Renal cortex interstitium (tissue), 11 donors: ENCODE measurements around the gene TRIP13. TPM values are rescaled to one million over a fixed set of nuclear protein-coding genes. Genes with fewer than 3 reads are reported as not detected.
"Not testable (repeated sequence)": the region's sequence is repeated elsewhere in the genome, so short reads cannot be mapped to it uniquely, and the experiment has no call there.

ENCODE experiments used
- DNase-seq, 11 donors: peaks; one replicate each; pipeline ENCODE4 v3.0.0-alpha.2; 2013; ENCODE audit warnings: low read depth in 9 of 11, low spot score in 4 of 11; ENCODE audit errors: extremely low read depth in 1 of 11
- polyA plus RNA-seq, 3 donors: library from polyadenylated mRNA; unstranded; fragments of 120-200 nt; gene quantifications; one replicate each; pipeline ENCODE4 v1.2.1, GENCODE V29; 2013; ENCODE audit not compliant: insufficient read length in 3 of 3

TRIP13 gene
- polyA plus RNA-seq, 3 donors: 11.0 to 19.0 (median 16.1) TPM

DNA sequence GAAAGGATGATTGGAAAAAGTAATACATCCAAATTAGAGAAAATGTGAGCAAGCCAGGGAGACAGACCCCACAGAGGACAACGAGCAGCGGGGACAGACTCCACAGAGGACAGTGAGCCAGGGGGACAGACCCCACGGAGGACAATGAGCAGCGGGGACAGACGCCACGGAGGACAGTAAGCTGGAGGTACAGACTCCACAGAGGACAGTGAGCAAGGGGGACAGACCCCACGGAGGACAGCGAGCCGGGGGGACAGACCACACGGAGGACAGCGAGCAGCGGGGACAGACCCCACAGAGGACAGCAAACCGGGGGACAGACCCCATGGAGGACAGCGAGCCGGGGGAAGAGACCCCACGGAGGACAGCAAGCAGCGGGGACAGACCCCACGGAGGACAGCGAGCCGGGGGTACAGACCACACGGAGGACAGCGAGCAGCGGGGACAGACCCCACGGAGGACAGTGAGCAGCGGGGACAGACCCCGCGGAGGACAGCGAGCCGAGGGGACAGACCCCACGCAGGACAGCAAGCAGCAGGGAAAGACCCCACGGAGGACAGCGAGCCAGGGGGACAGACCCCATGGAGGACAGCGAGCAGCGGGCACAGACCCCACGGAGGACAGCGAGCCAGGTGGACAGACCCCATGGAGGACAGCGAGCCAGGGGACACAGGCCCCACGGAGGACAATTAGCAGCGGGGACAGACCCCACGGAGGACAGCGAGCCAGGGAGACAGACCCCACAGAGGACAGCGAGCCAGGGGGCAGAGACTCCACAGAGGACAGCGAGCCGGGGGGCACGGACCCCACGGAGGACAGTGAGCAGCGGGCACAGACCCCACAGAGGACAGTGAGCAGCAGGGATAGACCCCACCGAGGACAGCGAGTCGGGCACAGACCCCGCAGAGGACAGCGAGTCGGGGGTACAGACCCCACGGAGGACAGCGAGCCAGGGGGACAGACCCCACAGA lies 40.0 kb upstream of the TRIP13 start:
- no peak for DNase-seq

DNA sequence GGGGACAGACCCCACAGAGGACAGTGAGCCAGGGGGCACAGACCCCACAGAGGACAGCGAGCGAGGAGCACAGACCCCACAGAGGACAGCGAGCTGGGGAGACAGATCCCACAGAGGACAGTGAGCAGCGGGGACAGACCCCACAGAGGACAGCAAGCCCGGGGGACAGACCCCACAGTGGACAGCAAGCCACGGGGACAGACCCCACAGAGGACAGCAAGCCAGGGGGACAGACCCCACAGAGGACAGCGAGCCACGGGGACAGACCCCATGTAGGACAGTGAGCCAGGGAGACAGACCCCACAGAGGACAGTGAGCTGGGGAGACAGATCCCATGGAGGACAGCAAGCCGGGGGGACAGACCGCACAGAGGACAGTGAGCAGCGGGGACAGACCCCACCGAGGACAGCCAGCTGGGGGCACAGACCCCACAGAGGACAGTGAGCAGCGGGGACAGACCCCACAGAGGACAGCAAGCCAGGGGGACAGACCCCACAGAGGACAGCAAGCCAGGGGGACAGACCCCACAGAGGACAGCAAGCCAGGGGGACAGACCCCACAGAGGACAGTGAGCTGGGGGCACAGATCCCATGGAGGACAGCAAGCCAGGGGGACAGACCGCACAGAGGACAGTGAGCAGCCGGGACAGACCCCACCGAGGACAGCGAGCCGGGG lies 39.1 kb upstream of the TRIP13 start:
- DNase-seq: not testable (repeated sequence)

- DNase-seq: no peak
Observed at GRCh38 chr5:854217-854616, 38.5 kb upstream of the TRIP13 start.

- DNase-seq: no peak
Observed at GRCh38 chr5:854966-855743, 37.5 kb upstream of the TRIP13 start.

DNA sequence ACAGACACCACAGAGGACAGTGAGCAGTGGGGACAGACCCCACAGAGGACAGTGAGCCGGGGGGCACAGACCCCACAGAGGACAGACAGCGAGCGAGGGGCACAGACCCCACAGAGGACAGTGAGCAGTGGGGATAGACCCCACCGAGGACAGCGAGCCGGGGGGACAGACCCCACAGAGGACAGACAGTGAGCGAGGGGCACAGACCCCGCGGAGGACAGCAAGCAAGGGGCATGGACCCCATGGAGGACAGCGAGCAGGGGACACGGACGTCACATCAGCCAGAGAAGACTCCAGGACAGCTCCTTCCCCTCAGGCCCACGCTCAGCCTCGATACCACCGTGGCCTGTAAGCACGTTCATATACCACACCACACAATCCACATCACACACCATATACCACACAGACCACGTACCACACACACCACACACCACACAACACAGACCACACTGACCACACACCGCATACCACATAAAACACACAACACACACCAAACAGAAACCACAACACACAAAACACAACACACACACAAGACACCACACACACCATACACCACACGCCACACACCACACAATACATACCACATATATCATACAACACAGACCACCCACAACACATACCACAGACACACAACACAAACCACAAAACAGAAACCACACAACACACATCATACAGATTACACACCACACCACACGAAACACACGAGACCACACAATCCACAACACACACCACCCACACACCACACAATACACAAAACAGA lies 36.7 kb upstream of the TRIP13 start:
- DNase-seq: no peak

DNA sequence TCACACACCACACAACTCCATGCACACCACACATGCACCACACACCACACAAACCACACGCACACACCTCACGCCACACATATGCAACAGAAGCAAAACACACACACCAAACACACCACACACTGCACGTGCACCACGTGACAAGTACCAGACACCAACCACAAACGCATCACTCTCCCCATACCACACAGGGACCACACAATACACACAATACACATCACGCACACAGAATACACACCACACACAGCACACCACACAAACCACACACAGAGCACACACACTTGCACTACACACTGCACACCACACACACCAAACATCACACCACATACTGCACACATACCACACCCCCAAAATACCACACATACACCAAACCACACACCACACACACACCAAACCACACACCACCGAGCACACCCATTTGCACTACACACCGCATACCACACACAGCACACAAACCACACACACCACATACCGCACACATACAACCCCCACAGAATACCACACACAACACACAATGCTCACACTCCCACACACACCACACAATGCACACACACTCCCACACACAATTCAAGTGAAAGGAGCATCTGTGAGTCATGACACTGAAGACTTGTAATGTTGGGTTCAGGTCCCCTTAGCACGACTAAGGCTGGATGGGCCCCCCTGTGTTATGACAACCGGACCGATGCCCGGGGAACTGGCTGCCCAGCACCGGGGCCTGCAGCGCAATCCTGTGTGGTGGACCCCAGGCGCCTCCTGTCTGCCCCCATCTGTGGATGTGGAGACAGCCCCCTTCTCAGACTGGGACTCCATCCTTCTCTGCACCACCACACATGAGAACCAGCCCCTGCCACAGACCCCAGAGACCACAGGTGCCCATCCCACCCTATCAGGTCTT lies 35.9 kb upstream of the TRIP13 start:
- no peak for DNase-seq

- no peak for DNase-seq
Observed at GRCh38 chr5:858726-859125, 34.0 kb upstream of the TRIP13 start.

- DNase-seq: peak in 1 of 11 donors; percentile 16
Observed at GRCh38 chr5:859391-859790, 33.3 kb upstream of the TRIP13 start.

DNA sequence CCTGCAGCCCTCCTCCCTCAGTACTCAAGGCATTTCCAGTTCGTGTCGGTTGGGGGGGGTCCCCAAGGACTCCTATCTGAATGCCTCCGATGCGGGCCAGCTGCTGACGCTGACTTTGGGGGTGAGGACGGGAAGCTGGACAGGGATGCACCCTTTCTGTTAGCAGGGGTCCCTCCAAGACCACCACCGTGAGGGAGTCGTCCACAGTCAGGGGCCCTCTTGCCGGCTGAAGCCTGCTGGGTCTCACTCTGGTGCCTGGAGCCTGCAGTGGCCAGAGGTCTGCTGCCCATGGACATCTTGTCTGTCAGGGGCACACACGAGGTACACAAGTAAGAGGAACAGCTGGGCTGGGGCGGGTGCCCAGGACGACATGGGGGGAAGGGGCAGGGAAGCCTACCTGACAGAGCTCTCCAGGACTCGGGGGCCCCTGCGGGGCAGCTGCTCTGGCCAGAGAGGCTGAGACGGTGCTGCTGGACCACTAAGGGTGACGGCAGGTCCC lies 32.8 kb upstream of the TRIP13 start:
- DNase-seq: no peak

DNA sequence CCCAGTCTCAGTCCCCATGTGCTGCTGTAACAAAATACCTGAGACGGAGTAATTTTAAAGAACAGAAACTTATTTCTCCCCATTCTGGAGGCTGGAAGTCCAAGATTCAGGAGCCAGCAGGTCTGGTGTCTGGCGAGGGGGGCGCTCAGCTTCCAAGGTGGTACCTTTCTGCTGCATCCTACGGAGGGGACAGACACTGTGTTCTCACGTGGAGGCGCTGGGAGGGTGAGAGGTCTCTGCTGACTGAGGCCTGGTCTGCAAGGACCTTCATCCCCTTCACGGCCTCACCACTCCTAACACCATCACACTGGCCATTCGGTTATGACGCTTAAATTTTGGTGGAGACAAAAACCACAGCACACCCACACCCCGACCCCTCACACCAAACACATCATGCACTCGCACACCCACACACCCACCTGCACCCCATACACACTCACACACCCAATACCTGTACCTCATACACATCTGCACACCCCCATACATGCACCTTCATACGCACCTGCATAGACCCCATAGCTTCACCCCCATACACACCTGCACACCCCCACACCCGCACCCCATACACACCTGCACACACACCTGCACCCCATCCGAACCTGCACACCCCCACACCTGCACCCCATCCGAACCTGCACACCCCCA lies 32.1 kb upstream of the TRIP13 start:
- DNase-seq: no peak

DNA sequence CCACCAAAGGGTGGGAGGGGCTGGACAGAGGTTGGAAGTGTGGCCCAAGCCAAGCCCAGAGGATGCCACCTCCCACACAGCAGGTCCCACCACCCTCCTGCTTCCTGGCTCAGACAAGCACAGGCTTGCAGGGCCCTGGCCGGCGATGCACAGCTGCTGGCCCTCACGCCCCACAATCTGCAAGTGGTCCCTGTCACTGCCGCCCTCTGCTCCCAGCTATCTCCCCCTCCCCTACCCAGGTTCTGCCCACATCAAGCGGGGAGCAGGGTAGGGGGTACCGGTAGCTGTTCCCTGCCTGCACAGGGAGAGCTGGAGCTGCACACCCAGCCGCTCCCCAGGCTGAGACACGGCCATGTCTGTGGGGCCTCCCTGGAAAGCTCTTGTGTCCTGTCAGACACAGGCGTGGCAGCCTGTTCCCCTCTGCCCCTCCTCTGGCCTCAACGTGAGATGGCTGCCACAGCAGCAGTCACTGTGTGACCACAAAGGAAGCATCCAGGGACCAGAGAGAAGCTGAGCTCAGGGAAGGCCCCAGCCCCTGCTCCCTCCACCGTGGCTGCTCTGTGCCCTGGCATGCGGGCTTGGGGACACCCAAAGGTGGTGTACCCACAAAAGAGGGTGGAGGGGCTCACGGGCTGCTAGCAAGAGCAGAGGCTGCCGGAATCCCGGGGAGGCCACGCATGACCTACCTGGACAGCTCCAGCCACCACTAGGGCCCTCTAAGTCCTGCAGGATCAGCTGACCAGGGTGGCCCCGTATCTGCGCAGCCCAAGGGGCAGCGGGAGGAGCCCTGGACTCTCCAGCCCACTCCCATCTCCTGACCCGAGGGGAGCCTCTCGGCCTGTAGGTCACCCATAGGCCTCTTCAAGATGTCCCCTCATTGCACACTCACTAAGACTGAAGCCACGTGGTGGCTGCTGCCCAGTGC lies 31.0 kb upstream of the TRIP13 start:
- DNase-seq: no peak

GRCh38 chr5:862367-863243 lies 30.1 kb upstream of the TRIP13 start:
- peak in 1 of 11 donors; percentile 14 for DNase-seq

- no peak for DNase-seq
Observed at GRCh38 chr5:863244-863805, 29.4 kb upstream of the TRIP13 start.

DNA sequence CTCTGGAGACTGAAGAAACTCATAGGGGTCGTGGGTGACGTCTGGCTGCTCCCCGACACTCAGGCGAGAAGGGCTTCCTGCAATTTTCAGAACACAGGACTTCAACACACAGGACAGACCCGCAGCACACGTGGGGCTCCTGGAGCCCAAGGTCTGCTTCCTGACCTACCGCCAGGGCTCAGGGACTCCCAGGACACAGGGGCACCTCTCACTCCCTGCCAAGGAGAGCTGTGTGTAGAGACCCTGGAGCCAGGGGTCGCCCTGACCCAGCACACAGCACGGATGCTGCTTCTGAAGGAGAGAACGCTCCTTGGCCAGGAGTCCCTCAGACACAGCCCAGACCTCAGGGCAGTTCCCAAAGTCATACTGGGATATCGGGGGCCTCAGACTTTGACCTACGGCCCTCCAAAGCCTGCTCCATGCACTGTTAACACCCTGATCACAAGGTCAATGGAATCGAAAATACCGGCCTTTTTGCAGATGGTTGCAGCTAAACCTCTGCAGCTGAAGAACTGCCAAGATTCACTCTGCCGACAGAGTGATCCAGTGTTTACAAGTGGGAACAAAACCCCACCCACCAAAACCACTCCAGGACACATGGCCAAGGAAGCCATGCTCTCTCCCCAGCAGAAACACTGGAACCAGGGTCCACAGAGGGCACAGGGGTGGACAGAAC lies 28.1 kb upstream of the TRIP13 start:
- no peak for DNase-seq

GRCh38 chr5:865168-865521 lies 27.5 kb upstream of the TRIP13 start:
- DNase-seq: no peak
